NK-92 (cell line): ENCODE data around the gene TMTC2.
"Not testable (repeated sequence)": the region's sequence is repeated elsewhere in the genome, so short reads cannot be mapped to it uniquely, and the experiment has no call there.

ENCODE experiments used
- DNase-seq: peaks from one replicate; lab custom pipeline; 2025; ENCODE audit not compliant: unreplicated experiment; lab: John Stamatoyannopoulos, UW

TMTC2 gene

DNA sequence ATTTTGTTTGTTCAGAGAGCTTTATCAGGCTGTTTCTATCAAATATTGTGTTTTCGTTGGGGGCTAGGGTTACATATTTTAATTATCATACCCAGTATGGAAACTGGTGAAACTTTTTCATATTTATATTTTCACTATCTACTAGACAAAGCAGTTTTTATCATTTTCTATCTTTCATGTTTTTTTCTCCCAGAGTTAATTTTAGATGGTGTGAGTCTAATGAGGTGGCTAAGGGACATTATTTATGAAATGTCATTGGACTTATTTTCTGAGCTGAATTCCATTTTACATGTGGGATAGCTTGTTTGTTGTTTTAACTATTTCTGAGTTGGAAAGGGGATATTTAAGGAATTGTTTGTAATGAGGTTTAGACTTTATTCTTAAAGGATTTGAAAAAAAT is 100.3 kb downstream of the TMTC2 start:
- no peak for DNase-seq

DNA sequence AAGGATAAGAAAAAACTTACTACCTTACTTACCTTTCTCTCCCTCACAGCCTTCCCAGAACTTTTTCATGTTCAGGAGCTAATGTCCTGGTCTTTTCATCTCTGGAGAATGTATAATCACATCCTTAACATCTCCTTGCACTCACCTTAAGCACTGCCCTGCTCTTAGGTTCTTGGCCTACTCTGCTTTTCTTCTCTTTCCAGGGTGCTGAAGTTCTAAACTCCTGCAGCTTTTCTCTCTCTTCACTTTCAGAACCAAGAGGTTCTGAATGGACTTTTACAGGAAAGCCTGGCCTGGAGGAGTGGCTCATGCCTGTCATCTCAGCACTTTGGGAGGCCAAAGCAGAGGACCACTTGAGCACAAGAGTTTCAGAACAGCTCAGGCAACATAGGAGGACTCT is 101.9 kb downstream of the TMTC2 start:
- no peak for DNase-seq

- DNase-seq: no peak
Observed at GRCh38 chr12:82789674-82790073, 103.0 kb downstream of the TMTC2 start.

- no peak for DNase-seq
Observed at GRCh38 chr12:82793751-82794281, 107.1 kb downstream of the TMTC2 start.

DNA sequence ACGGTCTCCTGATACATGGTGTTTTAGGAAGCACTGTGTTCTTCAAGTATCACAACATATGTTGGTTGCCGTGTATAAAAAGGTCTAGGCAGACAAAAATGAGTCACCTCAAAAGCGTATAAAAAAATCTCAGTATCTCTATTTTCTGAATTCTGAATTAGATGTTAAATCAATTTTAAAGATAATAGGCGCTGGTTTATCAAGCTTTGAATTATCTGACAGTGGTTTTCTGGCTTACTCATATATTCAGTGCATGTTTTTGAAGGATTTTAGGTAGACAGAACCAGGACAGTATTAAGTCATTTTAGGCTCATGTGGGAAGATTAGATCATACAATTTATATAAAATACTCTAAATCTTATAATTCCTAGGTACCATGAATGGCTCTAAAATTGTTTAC is 110.8 kb downstream of the TMTC2 start:
- no peak for DNase-seq

- no peak for DNase-seq
Observed at GRCh38 chr12:82800185-82800584, 113.5 kb downstream of the TMTC2 start.

DNA sequence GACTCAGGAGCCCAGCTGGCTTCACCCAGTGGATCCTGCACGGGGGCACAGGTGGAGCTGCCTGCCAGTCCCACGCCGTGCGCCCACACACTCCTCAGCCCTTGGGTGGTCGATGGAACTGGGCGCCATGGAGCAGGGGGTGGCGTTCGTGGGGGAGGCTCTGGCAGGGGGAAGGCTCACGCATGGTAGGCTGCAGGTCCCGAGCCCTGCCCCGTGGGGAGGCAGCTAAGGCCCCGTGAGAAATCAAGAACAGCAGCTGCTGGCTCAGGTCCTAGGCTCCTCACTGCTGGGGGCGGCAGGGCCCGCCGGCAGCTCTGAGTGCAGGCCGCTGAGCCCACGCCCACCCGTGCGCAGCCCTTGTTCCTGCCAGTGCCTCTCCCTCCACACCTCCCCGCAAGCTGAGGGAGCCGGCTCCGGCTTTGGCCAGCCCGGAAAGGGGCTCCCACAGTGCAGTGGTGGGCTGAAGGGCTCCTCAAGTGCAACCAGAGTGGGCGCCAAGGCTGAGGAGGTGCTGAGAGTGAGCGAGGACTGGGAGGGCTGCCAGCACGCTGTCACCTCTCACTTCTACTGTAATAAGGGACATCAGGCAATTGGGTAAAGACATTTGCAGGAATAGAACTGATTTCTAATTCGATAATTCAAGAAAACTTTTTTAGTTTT is 115.4 kb downstream of the TMTC2 start:
- DNase-seq: no peak

DNA sequence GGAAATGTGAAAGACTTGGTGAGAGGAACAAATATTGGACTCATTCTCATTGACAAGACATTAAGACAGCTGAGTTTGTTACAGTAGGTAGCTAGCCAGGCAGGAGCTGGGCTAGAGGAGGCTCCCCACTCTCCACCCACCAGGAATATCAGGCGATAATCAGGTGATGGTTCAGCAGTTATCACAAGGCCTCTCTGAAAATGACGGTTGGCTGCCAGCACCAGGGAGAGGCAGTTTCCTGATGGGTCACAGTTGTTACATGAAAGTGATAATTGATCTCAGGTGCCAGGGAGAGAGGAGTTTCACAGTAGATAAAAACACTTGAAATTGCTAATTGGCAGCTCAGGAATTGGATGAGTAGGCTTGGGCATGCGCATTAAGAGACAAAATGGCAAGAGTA is 116.5 kb downstream of the TMTC2 start:
- DNase-seq: no peak

- DNase-seq: no peak
Observed at GRCh38 chr12:82804601-82805000, 117.9 kb downstream of the TMTC2 start.

DNA sequence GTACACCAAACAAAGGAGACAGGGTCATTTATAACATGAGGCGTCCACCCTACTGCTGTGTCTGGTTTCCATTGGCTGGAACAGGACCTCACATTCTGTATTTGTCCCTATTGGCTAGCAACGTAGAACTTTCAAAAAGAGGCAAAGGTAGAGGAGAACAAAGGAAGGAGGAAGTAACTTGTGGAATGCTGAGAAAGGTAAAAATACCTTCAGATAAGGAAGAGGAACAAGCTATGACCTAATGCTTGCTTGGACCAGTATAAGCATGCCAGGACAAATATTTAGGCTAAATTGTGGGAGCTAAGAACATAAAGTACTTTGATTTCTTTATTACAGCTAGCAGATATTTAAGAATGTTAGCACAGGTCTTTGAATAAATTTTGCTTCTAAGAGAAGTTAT is 118.3 kb downstream of the TMTC2 start:
- DNase-seq: not testable (repeated sequence)

GRCh38 chr12:82805812-82806497 is 119.2 kb downstream of the TMTC2 start:
- no peak for DNase-seq

DNA sequence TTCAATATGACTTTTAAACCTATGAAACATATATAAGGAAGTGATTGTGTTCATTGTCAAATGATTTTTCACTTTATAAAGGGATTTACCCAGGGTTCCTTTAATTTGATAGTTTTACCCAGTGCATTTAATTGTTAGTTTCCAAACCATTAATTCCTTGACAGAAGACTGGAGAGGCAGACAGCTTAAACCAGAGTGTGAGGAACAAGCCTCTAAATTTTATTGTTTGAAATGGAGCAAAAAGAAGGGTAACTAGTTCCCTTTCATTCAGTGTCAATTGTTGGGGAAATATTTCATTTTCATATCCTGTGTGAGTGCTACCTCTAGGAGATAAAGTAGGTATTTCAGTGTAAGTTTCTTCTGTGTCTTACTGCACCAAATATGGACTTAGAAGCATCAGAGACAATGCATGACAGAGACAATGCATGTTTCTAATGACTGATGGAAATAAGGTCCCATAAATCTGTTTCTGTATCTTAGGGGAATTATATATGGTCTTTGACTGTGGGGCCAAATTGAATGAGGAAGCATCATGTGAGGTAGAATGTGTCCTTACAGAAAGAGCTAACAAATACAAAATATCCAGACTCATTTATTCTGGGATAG is 120.5 kb downstream of the TMTC2 start:
- DNase-seq: no peak

- DNase-seq: no peak
Observed at GRCh38 chr12:82810568-82810967, 123.9 kb downstream of the TMTC2 start.

DNA sequence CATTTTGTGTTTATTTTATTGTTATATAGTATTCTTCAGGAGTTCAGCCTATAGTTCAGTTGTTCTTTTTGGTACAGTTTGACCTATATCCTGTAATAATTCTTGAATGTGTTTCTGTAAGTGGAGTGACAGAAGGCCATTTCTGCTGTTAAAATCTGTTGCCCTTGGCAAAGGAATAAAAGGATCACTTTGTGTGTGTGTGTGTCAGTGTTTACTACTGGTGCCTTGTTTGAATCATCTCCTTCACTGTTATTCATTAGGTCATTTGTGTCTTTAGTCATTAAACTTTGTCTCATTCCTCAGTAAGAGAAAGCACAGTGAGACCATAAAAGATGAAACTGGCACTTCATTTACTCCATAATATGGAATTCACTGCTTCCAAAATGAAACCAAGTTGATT is 130.7 kb downstream of the TMTC2 start:
- no peak for DNase-seq

DNA sequence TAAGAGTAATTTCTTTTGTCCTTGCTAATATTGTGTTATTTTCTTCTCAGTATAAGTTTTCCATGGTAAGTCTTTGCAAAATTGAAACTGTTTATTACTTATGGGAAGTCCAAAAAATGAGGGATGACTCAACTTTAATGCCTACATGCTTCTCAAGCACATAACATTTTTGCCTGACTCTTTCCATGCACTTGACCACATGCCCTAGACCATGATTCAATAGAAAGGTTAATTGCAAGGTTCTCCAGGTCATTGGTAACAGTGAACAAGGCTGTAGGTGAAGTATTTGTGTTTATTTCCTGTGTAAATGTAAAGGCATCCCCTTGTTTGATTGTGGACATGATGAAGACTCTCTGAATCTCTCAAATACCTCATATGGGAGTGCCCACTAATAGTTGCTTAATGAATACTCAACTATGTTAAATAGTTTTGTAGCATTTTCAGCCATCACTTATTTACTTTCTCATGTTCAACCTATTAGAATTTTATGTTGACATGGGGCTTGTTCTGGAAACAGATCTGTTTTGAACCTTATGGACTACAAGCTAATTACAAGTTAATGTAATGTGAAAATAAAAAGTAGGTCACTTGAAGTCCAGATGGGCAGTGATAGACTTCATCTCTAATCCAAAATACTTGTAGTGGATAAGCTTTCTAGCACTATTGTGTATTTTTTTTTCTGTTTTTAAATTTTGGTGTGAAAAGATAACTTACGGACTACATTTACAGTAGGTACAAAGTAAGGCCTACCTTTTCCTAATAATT is 131.7 kb downstream of the TMTC2 start:
- no peak for DNase-seq

DNA sequence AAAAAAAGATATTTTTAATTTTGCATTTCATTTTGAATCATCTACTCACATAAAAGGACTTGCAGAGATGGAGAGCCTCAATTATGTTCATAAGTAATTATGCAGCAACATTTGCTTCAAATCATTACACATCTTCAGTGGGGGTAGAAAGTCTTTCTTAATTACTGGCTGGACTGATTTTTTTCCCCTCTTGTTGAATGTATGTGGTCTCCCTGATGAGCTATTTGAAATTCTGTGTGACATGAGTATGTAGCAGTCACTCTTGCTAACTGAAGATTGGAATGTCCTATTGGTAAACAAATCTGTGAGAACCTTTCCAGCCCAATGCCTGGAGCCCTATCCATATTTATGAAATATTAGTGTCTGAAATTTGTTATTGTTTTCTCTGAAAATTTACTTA is 139.8 kb downstream of the TMTC2 start:
- no peak for DNase-seq

- DNase-seq: no peak
Observed at GRCh38 chr12:82832096-82832495, 145.4 kb downstream of the TMTC2 start.

DNA sequence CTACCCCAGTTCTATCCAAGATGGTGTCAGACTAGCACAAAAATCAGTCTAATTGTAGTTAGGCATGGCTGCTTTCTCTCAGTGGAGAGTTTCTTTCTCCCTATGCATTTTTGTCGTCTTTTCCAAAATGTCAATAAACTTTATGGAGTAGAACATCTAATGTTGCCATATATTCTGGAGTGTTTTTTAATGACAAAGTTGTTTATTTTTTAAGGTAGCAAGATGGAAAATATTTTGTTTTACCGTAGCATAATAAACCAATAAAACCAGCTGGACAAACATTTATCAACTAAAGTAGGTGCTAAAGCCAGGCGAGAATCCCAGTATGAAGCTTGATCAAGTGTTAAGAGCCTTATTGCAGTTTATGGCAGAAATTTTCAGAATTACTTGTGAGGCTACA is 146.3 kb downstream of the TMTC2 start:
- DNase-seq: no peak

DNA sequence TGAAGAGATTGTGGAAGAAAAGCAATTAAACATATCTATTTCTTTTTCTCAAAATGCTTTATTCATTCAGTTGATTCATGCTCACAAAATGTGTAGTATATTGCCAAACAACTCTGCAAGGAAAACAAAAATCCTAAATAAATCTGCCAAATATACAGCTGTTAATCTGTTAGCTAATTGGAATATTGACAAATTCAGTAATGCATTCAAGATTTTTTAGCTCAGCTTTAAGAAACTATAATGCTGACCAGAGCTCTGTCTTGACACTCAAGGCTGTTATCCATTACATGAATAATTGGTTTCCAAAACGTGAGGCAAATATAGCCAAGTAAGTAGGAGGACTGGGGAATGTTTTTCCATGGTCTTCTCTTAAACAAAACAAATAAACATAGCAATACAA is 146.8 kb downstream of the TMTC2 start:
- no peak for DNase-seq

- no peak for DNase-seq
Observed at GRCh38 chr12:82835217-82835616, 148.5 kb downstream of the TMTC2 start.

DNA sequence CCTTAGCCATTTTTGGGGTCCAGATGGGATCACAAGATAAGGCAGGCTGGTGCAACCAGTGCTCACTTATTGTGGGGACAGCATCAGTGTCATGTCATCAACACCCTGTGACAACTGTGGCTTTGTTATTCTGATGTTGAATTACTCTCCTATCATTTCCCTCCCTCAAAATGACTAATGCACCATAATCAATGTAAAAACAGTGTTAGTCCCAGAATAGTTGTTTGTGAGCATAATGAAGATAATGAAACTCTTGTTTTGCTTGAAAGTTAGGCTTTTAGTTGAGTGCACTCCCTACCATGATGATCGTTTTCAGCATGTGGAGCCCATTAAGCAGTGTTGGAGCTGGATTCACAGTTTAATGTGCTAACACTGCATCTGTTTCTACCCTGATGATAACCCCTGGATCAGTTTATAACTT is 151.4 kb downstream of the TMTC2 start:
- no peak for DNase-seq

GRCh38 chr12:82838827-82839226 is 152.1 kb downstream of the TMTC2 start:
- no peak for DNase-seq
